ENCODE results near the gene FBXO10.
A peak's percentile ranks its signal among the peaks of the same experiment; 100 is the strongest.
"Not testable (repeated sequence)": the region's sequence is repeated elsewhere in the genome, so short reads cannot be mapped to it uniquely, and the experiment has no call there.

The FBXO10 gene

DNA sequence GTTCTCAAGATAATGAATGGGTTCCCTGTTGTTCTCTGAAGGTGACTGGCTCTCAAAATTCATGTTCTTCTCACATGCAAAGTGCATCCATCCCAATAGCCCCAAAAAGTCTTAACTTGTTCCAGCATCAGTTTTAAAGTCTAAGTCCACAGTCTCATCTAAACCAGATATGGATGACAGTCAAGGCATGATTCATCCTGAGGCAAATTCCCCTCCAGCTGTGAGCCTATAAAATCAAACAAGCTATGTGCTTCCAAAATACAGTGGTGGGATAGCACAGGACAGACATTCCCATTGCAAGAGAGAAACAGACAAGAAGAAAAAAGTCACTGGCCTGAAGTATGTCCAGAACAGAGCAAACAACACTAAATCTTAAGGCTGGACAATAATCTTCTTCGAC, 25.4 kb downstream of the FBXO10 start:
- DNase-seq = no peak

DNA sequence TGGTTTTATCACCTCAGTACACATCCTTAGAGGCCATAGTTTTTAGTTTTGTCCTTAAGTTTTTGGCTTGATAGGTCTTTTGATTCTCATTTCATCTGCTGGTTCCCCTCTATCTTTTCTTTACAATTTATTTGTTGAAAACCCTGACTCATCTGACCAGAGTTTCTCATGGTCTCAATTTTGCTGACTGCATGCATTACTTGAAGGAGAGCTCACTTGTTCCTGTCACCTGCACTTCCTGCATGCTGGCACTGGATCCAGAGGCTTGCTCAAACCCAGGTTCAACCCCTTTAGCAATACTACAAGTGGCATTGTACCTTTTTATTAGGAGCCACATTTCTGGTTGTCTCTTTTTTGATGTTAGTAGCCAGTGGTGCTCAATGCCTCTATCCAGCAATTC, 26.7 kb downstream of the FBXO10 start:
- no peak for DNase-seq

GRCh38 chr9:37547328-37547878, 28.8 kb downstream of the FBXO10 start:
- no peak for DNase-seq

DNA sequence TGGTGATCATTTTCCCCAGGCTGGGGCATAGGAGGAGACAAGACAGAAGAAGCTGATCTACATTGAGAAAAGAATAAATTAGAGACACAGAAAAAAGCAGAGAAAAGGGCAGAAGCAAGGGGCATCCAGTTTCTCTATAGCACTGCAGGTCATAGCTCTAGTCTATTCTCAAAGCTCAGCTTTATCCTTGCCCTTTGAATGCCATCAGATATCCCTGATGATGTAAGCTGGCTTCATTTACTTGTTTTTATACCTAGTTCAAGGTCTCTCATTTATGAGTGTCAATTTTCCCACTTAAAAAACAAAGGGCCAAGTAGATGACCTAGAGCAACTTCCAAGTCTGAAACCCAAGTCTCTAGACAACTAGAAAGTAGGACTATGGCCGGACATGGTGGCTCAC, 32.7 kb downstream of the FBXO10 start:
- no peak for DNase-seq

DNA sequence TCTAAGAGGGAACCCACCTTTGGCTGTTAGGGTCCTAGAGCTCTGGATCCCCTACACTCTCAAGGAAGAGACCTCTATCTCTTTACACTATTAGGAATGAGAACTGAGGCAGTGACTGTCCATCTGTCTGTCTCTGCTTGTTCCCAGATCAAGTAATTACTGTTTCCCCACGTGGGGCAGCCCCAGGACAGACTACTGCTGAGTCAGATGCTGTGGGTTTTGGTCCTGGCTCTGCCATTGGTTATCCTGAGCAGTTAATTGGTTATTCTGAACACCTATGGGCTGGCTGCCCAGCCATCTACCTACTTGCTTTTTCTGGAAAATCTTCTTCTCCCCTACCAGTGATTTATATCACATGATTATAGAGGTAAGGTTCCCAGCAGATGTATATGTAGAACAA, 33.3 kb downstream of the FBXO10 start:
- DNase-seq = no peak

DNA sequence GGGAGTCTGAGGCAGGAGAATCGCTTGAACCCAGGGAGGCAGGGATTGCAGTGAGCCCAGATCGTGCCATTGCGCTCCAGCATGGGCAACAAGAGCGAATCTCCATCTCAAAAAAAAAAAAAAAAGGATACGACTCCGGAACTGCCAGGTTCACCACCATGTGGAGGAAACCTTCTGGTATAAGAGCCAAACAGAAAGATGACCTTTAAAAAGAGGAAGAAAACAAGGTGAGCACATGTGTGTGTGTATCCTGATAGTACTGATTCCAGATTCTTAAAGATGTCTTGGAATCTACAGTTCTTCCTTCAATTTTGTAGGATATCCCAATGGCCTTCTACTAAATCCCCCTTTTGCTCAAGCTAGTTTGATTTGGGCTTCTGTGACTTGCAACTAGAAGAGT, 33.7 kb downstream of the FBXO10 start:
- no peak for DNase-seq

- no peak for DNase-seq
These were observed 34.7 kb downstream of the FBXO10 start for GRCh38 chr9:37541465-37541864.

- DNase-seq = no peak
These were observed 35.5 kb downstream of the FBXO10 start for GRCh38 chr9:37540634-37541033.

- DNase-seq = no peak
These were observed 36.5 kb downstream of the FBXO10 start for GRCh38 chr9:37539634-37540033.

- DNase-seq = no peak
These were observed 38.1 kb downstream of the FBXO10 start for GRCh38 chr9:37538099-37538498.

DNA sequence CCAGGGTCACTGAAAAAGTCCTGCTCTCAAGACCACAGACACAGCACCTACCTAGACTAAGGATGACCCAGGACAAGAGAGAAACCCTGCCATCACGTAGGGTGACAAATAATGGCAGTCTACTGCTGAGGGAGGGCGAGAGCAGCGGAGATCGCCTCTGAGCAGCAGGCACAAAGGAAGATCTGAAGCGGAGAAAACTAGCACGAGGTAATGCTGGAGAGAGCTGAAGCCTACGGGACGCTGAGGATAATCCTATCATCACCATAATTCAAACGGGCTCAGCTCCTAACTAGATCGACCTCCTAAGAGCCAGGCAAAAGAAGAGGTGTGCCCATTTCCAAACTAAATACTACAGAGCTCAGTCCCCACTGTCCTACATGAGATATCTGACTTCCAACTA, 41.3 kb downstream of the FBXO10 start:
- no peak for DNase-seq

- no peak for DNase-seq
These were observed 41.8 kb downstream of the FBXO10 start for GRCh38 chr9:37534412-37534811.

DNA sequence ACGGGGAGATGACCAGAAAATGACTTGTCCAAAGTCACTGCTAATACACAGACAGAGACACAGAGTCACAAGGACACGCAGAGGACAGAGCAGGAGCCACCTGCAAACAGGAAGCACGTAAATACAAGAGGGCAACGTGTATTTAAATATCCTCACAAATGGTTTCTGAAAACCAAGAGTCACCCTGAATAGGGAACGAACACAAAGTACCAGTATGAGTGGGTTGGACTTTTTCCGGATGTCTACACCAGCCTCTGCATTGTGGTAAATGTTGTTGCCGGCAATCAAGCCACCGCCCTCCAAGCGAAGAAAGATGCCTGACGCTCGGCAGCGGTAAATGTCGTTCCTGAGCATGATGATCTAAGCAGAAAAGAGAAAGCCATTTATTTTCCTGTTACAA, 44.5 kb downstream of the FBXO10 start:
- DNase-seq = peak; percentile 37 to 52

DNA sequence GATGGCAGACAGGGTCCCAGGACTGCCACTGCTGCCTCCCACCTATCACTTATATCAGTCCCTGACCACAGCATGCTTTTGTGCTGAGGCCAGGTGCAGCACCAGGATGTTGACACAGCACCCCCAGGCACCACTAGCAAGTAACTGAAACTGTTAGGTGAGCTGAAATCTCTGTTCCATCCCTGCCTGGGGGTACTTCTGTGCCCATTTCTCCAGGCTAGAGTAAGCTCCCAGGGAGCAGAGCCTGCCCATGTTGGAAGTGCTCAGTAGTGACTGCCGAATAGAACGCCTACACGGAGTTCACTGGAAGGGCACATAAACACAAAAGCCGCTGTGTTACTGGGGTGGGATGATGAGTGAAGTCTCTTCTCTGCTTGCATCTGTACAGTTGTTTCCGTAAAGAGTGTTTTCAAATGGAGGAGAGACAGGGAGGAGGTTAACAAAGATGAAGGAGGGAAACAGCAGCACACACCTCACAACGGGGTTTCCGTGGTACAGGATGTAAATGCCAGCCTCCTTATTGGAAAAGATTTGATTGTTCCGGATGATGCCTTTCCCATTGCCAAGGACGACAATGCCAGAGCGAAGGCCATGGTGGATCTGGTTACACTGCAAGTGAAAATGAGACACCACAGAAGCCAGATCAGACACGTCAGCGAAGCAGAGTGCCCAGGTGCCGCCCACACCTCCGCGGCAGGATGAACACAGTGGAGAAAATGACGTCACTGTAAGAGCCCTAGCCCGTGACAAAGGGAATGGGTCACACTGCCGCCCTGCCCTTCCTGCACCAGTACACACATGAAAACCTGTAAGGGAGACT, 47.3 kb downstream of the FBXO10 start:
- no peak for DNase-seq

GRCh38 chr9:37523916-37524315, 52.3 kb downstream of the FBXO10 start:
- no peak for DNase-seq

DNA sequence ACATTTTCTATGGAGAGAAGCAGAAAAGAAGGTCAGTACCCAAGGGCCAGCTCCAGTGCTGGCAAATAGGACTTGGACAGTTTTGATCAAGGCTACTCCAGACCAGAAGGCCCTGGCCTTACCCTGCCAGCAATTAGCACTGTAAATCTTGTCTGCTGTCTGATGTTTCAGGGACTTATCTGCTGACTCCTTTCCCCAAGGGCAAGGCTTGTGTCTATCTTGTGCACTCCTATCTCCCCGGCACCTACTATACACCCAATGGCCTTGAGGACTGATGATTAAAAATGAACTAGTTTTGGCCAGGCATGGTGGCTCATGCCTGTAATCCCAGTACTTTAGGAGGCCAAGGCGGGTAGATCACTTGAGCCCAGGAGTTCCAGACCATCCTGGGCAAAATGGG, 53.2 kb downstream of the FBXO10 start:
- no peak for DNase-seq

- DNase-seq = no peak
These were observed 55.1 kb downstream of the FBXO10 start for GRCh38 chr9:37521111-37521510.

GRCh38 chr9:37520641-37521040, 55.5 kb downstream of the FBXO10 start:
- no peak for DNase-seq

DNA sequence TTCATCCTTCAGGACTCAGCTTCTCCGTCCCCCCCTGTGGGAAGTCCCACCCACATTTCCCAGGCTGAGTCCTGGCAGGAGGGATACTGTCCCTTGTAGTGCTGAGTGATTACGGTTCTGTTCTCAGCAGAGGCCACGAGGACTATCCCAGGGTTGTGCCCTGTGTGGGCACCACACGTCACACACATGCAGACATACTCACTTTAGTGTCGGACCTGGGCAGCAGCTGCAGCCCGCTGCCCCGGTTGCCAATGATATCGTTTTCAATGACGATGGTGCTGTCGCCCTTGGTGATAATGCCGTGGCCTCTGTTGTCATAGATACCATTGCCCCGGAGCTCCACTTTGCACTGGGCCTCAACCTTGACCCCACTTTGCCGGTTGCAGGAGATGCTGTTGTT, 58.3 kb downstream of the FBXO10 start:
- no peak for DNase-seq

GRCh38 chr9:37515620-37516258, 60.4 kb downstream of the FBXO10 start:
- DNase-seq = no peak

- no peak for DNase-seq
These were observed 61.2 kb downstream of the FBXO10 start for GRCh38 chr9:37514999-37515398.

DNA sequence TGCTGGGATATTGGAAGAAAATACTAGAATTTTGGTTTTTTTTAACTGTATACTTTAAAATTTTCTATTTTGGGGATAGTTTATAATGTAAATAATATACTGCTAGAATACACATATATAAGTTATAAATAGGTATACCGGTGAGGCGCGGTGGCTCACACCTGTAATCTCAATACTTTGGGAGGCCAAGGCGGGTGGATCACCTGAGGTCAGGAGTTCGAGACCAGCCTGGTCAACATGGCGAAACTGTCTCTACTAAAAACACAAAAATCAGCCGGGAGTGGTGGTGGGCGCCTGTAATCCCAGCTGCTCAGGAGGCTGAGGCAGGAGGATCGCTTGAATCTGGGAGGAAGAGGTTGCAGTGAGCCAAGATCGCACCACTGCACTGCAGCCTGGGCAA, 61.8 kb downstream of the FBXO10 start:
- not testable (repeated sequence) for DNase-seq

- DNase-seq = no peak
These were observed 63.7 kb downstream of the FBXO10 start for GRCh38 chr9:37512437-37512836.

Data from inflammatory macrophage treated with lipopolysaccharide for 1 hour (primary cell).